Right cardiac atrium (tissue), 5 donors: ENCODE data around the gene ZNF600. TPM values are rescaled to one million over a fixed set of nuclear protein-coding genes. Genes with fewer than 3 reads are reported as not detected.
"Not testable (repeated sequence)": the region's sequence is repeated elsewhere in the genome, so short reads cannot be mapped to it uniquely, and the experiment has no call there.

Experiments
- ATAC-seq, 2 donors: fragments of 200-7000 bp; cut with Tn5 transposase; one replicate each; pipeline versions ENCODE4 v1.8.0 to v1.9.1; 2020; ENCODE audit warnings: moderate library complexity in 2 of 2, mild to moderate bottlenecking in 1 of 2
- DNase-seq, 3 donors: peaks; one replicate each; pipeline ENCODE4 v3.0.0-alpha.2; 2020
- H3K27ac ChIP-seq: one replicate; pipeline ENCODE4 v1.5.1; 2013; ENCODE audit warnings: mild to moderate bottlenecking, low read length, control low read depth, moderate library complexity
- H3K27me3 ChIP-seq: one replicate; pipeline ENCODE4 v1.6.1; 2013; ENCODE audit not compliant: control insufficient read depth, insufficient read depth
- H3K4me1 ChIP-seq: one replicate; pipeline ENCODE4 v1.6.1; 2013; ENCODE audit warnings: low read length; ENCODE audit not compliant: control insufficient read depth, insufficient read depth
- H3K4me3 ChIP-seq: one replicate; pipeline ENCODE4 v1.5.1; 2013; ENCODE audit warnings: low read length, control low read depth
- H3K9me3 ChIP-seq: one replicate; pipeline ENCODE4 v1.6.1; 2013; ENCODE audit warnings: low read length; ENCODE audit not compliant: control insufficient read depth
- WGBS: extraction: QIAGEN DNeasy Blood & Tissue Kit; methylation state at CpG from one replicate; pipeline ENCODE4 v1.1.7; 2013; 5-methylcytosine and 5-hydroxymethylcytosine counted together
- intact Hi-C, 4 donors: fragments of 100-400 bp; cut with DNase I; formaldehyde crosslinking; loops; one replicate each; pipeline versions ENCODE4 v1.11.0 to v1.14.0; 2022 to 2023
- polyA plus RNA-seq: library from polyadenylated mRNA; stranded (reverse); fragments of 200-250 nt; gene quantifications from one replicate; pipeline ENCODE4 v1.2.3, GENCODE V29; 2013
- total RNA-seq, 4 donors: library from RNA; stranded (reverse); fragmentation: NEBNext Ultra II Directional; extraction: Animal tissue kit (Norgen Biotek cat#: 25700); gene quantifications; one replicate each; pipeline ENCODE4 v1.2.1, GENCODE V29; 2021
- donor health status: healthy with polysubstance abuse.
- donor health status: DM: no; HTN: yes; CAD: no.
- donor health status: DM: no; HTN: no; CAD: no.
- donor health status: DM: no; HTN: yes; CAD: no; lungs with severe emphysema.
- donor health status: DM: yes; HTN: yes; CAD: no.

Gene ZNF600
- total and polyA plus RNA-seq, 5 donors: 2.4 to 4.6 (median 3.5) TPM

DNA sequence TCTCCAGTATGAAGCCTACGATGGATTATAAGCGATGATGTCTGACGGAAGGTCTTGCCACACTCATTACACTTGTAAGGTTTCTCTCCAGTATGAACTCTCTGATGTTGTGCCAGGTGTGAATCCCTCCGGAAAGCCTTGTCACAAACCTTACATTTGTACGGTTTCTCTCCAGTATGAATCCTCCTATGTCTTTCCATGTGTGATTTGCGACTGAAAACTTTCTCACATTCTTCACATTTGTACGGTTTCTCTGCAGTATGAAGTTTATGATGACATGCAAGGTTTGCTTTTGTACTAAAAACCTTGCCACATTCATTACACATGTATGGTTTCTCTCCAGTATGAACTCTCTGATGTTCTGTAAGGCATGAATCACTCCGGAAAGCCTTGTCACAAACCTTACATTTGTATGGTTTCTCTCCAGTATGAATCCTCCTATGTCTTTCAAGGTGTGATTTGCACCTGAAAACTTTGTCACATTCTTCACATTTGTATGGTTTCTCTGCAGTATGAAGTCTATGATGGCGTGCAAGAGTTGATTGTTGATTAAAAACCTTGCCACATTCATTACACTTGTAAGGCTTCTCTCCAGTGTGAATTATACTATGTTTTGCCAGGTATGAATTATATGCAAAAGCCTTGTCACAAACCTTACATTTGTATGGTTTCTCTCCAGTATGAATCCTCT lies 13.5 kb upstream of the ZNF600 start:
- WGBS: 98% methylated on average over 9 of the region's 9 CpGs
- H3K4me3 ChIP-seq, H3K9me3 ChIP-seq, intact Hi-C loops, H3K4me1 ChIP-seq, H3K27me3 ChIP-seq, ATAC-seq, H3K27ac ChIP-seq, DNase-seq: not testable (repeated sequence)

DNA sequence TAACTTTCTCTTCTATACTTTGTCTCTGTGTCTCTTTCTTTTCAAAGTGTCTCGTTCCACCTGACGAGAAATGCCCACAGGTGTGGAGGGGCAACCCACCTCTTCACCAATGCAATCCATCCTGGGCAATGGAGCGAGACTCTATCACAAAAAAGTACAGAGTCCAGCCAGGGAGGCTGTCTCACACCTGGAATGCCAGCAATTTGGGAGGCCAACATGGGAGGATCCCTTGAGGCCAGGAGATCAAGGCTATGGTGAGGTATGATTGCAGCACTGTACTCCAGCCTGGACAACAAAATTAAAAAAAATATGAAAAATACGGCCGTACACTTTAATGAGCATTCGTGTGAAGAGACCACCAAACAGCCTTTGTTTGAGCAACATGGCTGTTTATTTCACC lies 2.8 kb upstream of the ZNF600 start:
- Histone ChIP-seq H3K4me3 (no peak overlapping the region), H3K27me3 (no peaks in the 10 kb centered on the region), H3K9me3 (no peaks in the 10 kb centered on the region), H3K4me1 (no peaks in the 10 kb centered on the region), H3K27ac (no peak overlapping the region)
- WGBS: 92% methylated on average over 6 of the region's 6 CpGs
- ATAC-seq: no peak
- DNase-seq: no peak
- intact Hi-C loops: no loop called here

DNA sequence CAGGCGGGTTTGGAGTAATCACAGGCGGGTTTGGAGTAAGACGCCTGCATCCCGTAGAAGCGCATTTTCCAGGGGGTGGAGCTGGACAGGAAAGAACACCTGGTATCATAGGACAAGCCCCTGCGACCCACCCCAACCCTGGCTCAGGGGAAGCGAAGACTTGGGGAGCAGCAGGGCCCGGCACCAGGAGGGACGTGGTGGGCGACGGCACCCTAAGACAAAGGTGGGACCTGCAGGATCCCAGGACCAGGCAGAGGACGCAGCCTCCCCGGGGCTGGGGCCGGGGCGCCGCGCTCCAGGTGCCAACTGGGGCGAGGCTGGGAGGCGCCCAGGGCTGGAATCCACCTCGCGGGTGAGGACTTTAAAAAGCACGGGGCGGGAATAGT lies 520 bp downstream of the ZNF600 start:
- intact Hi-C loops: no loop called here
- H3K27me3 ChIP-seq: no peaks in the 10 kb centered on the region
- H3K9me3 ChIP-seq: no peaks in the 10 kb centered on the region
- H3K4me1 ChIP-seq: no peaks in the 10 kb centered on the region
- DNase-seq (peak; percentile 16 to 56 (median 52)), ATAC-seq (peak; percentile 39 to 51)
- H3K4me3 ChIP-seq: peak overlapping the region; percentile 58
- H3K27ac ChIP-seq: peak overlapping the region; percentile 37
- 2% methylated on average over 23 of the region's 23 CpGs for WGBS

GRCh38 chr19:52785506-52785905 lies 1.1 kb downstream of the ZNF600 start:
- no peak for DNase-seq
- no peaks in the 10 kb centered on the region for H3K27me3 ChIP-seq
- H3K4me1 ChIP-seq: no peaks in the 10 kb centered on the region
- no peak for ATAC-seq
- H3K4me3 ChIP-seq: no peak overlapping the region
- no peaks in the 10 kb centered on the region for H3K9me3 ChIP-seq
- intact Hi-C loops: no loop called here
- H3K27ac ChIP-seq: no peak overlapping the region
- 80% methylated on average over 3 of the region's 3 CpGs for WGBS

- H3K4me3 ChIP-seq, DNase-seq, intact Hi-C loops, H3K27me3 ChIP-seq, H3K27ac ChIP-seq, H3K9me3 ChIP-seq, H3K4me1 ChIP-seq, ATAC-seq: not testable (repeated sequence)
- WGBS: 76% methylated on average over 2 of the region's 2 CpGs
These were observed 3.7 kb downstream of the ZNF600 start for GRCh38 chr19:52782864-52783263.

- no peaks in the 10 kb centered on the region for H3K9me3 ChIP-seq
- H3K4me3 ChIP-seq: no peak overlapping the region
- no peak for ATAC-seq
- no peaks in the 10 kb centered on the region for H3K27me3 ChIP-seq
- no peaks in the 10 kb centered on the region for H3K4me1 ChIP-seq
- no peak overlapping the region for H3K27ac ChIP-seq
- 69% methylated on average over 3 of the region's 3 CpGs for WGBS
- DNase-seq: no peak
- intact Hi-C loops: no loop called here
These were observed 7.8 kb downstream of the ZNF600 start for GRCh38 chr19:52778811-52779210.

GRCh38 chr19:52756447-52756846 lies 30.1 kb downstream of the ZNF600 start:
- H3K4me1 ChIP-seq, H3K4me3 ChIP-seq, ATAC-seq, H3K27me3 ChIP-seq, intact Hi-C loops, DNase-seq, H3K27ac ChIP-seq, H3K9me3 ChIP-seq: not testable (repeated sequence)
- 77% methylated on average over 2 of the region's 2 CpGs for WGBS

DNA sequence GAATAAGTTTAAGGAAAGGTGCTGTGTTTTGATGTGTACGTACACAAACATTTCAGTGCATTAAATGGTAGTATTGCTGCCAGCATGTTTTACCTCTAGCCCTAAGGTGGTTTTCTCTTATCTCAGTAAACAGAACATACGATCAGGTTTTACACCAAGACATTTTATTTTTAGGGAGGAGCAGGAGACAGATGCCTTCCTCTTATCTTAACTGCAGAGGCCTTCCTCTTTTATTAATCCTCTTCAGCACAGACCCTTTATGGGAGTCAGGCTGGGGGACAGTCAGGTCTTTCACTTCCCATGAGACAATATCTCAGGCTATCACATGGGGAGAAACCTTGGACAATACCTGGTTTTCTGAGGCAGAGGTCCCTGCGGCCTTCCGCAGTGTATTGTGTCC lies 36.8 kb downstream of the ZNF600 start:
- Histone ChIP-seq H3K9me3 (no peaks in the 10 kb centered on the region), H3K27me3 (no peaks in the 10 kb centered on the region), H3K4me3 (no peak overlapping the region), H3K4me1 (no peaks in the 10 kb centered on the region), H3K27ac (no peak overlapping the region)
- intact Hi-C loops: loop anchor here in 1 of 4 donors (5.0 kb wide), 1 partner anchor 502 kb away; no protein-coding TSS in a partner anchor
- WGBS: 62% methylated on average over 4 of the region's 4 CpGs
- ATAC-seq (no peak), DNase-seq (no peak)

DNA sequence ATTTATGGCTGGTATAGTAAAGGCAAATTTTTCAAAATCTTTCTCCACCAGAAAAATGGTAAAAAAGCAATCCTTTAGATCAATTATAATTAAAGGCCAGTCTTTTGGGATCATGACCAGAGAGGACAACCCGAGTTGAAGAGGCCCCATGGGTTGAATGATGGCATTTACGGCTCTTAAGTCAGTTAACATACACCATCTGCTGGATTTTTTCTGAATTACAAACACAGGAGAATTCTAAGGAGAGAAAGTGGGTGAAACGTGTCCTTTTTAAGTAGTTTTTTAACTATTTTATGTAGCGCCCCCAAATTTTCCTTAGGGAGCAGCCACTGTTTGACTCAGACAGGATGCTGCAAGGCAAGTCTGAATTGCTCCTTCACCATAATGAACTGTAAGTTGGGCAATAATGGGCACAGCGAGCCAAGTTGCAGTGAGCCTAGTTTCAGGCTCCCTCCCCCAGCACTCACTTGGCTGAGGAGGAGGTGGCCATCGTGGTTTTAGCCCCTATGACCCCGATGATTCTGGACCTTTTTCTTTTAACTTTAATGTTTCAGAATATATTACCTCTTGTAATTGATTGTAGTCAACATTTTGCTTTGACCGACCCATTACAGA lies 38.1 kb downstream of the ZNF600 start:
- DNase-seq: peak in 1 of 3 donors; percentile 43
- intact Hi-C loops: loop anchor here in 1 of 4 donors (5.0 kb wide), 1 partner anchor 501 kb away; no protein-coding TSS in a partner anchor
- Histone ChIP-seq H3K27ac (no peak overlapping the region), H3K4me3 (no peak overlapping the region), H3K9me3 (no peaks in the 10 kb centered on the region), H3K27me3 (no peaks in the 10 kb centered on the region), H3K4me1 (no peaks in the 10 kb centered on the region)
- 28% methylated on average over 8 of the region's 8 CpGs for WGBS
- ATAC-seq: peak; percentile 43 to 72

- not testable (repeated sequence) for H3K4me3 ChIP-seq, DNase-seq, H3K27me3 ChIP-seq, H3K4me1 ChIP-seq, H3K27ac ChIP-seq, ATAC-seq, H3K9me3 ChIP-seq
- WGBS: 60% methylated on average over 10 of the region's 10 CpGs
- intact Hi-C loops: loop anchor here in 1 of 4 donors (5.0 kb wide), 1 partner anchor 499 kb away; no protein-coding TSS in a partner anchor
These were observed 40.7 kb downstream of the ZNF600 start for GRCh38 chr19:52745919-52746318.

- intact Hi-C loops: no loop called here
- DNase-seq (no peak), ATAC-seq (no peak)
- no peak overlapping the region for H3K4me3 ChIP-seq
- no peak overlapping the region for H3K27ac ChIP-seq
- no peaks in the 10 kb centered on the region for H3K9me3 ChIP-seq
- no peaks in the 10 kb centered on the region for H3K27me3 ChIP-seq
- WGBS: 91% methylated on average over 3 of the region's 3 CpGs
- H3K4me1 ChIP-seq: no peaks in the 10 kb centered on the region
These were observed 43.5 kb downstream of the ZNF600 start for GRCh38 chr19:52743091-52743490.
